Muscle of leg (tissue), 11 donors: ENCODE data around the gene MRFAP1L1. TPM values are rescaled to one million over a fixed set of nuclear protein-coding genes. Genes with fewer than 3 reads are reported as not detected.

Experiments
- DNase-seq: peaks from one replicate; pipeline ENCODE4 v3.0.0; 2013
- H3K27ac ChIP-seq: one replicate; pipeline ENCODE4 v1.5.1; 2013; ENCODE audit warnings: mild to moderate bottlenecking, low read length, control low read depth
- H3K27me3 ChIP-seq: one replicate; pipeline ENCODE4 v1.6.1; 2013; ENCODE audit warnings: low read length; ENCODE audit not compliant: control insufficient read depth, insufficient read depth
- H3K36me3 ChIP-seq: one replicate; pipeline ENCODE4 v1.6.1; 2013; ENCODE audit warnings: low read length; ENCODE audit not compliant: control insufficient read depth, insufficient read depth
- H3K4me1 ChIP-seq: one replicate; pipeline ENCODE4 v1.6.1; 2013; ENCODE audit warnings: low read length; ENCODE audit not compliant: control insufficient read depth, insufficient read depth
- H3K4me3 ChIP-seq: one replicate; pipeline ENCODE4 v1.5.1; 2013; ENCODE audit warnings: low read length, control low read depth
- H3K9me3 ChIP-seq: replicated peaks from 2 replicates; pipeline ENCODE4 v1.6.1; 2013; ENCODE audit warnings: low read depth, low read length; ENCODE audit not compliant: control insufficient read depth
- WGBS: methylation state at CpG from one replicate; pipeline ENCODE4 v1.1.5; 2013; ENCODE audit warnings: missing lambda C conversion rate; ENCODE audit not compliant: insufficient coverage; 5-methylcytosine and 5-hydroxymethylcytosine counted together
- polyA plus RNA-seq, 8 donors: library from polyadenylated mRNA; unstranded; fragments of 120-200 nt; gene quantifications; one replicate each; pipeline versions ENCODE4 v1.2.1 to v1.2.3, GENCODE V29; 2013; ENCODE audit warnings: inconsistent platforms in 1 of 8, low replicate concordance in 1 of 8; ENCODE audit not compliant: insufficient read length in 8 of 8, insufficient read depth in 1 of 8
- total RNA-seq: library from RNA; stranded (reverse); fragments of 120-200 nt; gene quantifications from one replicate; pipeline ENCODE4 v1.2.4, GENCODE V29; 2013

Gene MRFAP1L1
- total and polyA plus RNA-seq, 9 donors: 53.9 to 77.5 (median 57.0) TPM

DNA sequence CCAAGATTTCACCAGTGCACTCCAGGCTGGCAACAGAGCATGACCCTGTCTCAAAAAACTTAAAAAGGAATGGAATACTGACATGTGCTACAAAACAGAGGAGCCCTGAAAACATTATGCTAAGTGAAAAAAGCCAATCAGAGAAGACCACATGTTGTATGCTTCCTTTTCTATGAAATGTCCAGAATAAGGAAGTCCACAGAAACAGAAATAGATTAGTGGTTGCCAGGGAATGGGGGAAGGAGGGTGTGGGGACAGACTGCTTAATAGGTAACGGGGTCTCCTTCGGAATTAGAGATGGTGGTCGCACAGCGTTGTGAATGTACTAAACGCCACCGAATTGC lies 42.8 kb upstream of the MRFAP1L1 start:
- Histone ChIP-seq H3K9me3 (no peaks in the 10 kb centered on the region), H3K4me1 (peaks cover 27% of the 10 kb centered on the region), H3K27ac (no peak overlapping the region), H3K4me3 (no peak overlapping the region), H3K36me3 (no peaks in the 10 kb centered on the region), H3K27me3 (no peaks in the 10 kb centered on the region)
- peak; percentile 43 for DNase-seq
- 75% methylated on average over 5 of the region's 6 CpGs for WGBS

DNA sequence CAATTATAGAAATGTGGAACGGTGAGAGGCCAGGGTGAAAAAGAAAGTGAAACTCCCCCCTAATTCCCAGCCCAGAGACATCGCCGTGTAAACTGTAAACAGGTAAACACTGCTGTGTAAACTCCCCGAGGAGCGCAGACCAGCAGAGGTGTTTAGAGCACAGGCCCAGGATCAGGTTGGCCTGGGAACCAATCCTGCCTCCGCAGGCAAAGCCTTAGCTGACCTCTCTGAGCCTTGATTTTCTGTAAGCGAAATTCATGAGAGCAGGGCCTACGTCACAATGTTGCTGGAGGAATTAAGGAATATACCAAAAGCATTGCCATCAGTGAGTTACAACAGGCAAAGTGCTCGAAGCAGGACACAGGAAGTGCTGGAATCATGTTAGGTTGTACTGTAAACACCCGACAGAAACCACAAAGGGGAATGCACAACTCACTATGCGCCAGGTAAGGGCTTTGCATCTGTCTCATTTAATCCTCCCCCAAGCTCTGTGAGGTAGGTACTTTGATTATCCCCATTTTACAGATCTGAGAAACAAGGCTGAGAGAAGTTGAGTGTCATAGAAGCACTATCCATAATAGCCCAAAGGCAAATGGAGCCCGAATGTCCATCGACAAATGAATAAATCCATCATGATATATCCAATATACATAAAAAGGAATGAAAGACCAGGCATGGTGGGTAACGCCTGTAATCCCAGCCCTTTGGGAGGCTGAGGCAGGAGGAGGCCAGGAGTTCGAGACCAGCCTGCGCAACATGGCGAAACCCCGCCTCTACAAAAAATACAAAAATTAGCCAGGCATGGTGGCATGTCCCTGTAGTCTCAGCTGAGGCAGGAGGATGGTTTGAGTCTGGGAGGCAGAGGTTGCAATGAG lies 42.2 kb upstream of the MRFAP1L1 start:
- Histone ChIP-seq H3K4me1 (peaks cover 33% of the 10 kb centered on the region), H3K9me3 (no peaks in the 10 kb centered on the region), H3K36me3 (no peaks in the 10 kb centered on the region), H3K4me3 (no peak overlapping the region), H3K27me3 (no peaks in the 10 kb centered on the region), H3K27ac (no peak overlapping the region)
- DNase-seq: no peak
- WGBS: 47% methylated on average over 7 of the region's 18 CpGs

DNA sequence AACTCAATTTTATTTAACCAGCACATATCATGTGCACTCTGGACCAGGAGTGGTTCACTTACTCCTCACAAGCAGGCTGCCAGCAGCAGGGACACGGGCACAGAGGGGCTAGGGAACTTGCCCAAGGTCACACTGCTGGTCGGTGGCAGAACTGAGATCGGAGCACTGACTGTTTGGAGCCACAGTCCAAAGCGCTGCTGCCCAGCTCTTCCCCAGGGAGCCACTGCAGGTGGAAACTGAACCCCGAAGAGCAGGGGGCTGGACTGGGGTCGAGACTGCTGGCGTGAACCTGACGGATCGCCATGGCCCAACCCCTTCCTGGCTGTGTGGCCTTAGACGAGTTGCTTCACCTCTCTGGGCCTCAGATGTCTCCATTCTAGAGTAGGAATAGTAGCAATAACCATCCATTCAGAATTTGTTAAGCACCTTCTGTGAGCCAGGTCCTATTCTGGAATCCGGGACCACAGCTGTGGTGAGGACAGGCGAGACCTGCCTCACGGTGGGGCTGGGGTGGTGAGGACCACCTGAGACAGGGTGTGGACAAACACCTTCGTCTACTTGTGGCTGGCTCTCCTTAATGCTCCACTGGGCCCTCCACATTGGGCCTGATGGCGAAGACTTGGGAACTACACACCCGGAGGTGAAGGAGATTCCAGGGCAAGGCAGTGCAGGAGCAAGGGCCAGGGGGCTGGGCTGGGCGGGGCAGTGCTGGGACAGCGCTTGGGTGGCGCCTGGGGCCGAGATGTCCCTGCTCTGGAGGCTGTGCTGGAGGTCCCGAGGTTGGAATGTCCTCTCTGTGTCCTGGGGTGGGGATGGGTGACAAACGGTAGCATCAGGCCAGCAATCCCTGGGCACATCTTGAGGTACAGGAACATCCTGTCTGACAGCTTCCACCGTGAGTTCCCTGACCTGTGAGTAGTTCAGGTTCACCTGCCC lies 40.9 kb upstream of the MRFAP1L1 start:
- H3K4me3 ChIP-seq: no peak overlapping the region
- 72% methylated on average over 20 of the region's 23 CpGs for whole genome bisulfite sequencing
- H3K27ac ChIP-seq: no peak overlapping the region
- H3K9me3 ChIP-seq: no peaks in the 10 kb centered on the region
- H3K36me3 ChIP-seq: no peaks in the 10 kb centered on the region
- H3K4me1 ChIP-seq: peaks cover 38% of the 10 kb centered on the region
- no peaks in the 10 kb centered on the region for H3K27me3 ChIP-seq
- DNase-seq: no peak

DNA sequence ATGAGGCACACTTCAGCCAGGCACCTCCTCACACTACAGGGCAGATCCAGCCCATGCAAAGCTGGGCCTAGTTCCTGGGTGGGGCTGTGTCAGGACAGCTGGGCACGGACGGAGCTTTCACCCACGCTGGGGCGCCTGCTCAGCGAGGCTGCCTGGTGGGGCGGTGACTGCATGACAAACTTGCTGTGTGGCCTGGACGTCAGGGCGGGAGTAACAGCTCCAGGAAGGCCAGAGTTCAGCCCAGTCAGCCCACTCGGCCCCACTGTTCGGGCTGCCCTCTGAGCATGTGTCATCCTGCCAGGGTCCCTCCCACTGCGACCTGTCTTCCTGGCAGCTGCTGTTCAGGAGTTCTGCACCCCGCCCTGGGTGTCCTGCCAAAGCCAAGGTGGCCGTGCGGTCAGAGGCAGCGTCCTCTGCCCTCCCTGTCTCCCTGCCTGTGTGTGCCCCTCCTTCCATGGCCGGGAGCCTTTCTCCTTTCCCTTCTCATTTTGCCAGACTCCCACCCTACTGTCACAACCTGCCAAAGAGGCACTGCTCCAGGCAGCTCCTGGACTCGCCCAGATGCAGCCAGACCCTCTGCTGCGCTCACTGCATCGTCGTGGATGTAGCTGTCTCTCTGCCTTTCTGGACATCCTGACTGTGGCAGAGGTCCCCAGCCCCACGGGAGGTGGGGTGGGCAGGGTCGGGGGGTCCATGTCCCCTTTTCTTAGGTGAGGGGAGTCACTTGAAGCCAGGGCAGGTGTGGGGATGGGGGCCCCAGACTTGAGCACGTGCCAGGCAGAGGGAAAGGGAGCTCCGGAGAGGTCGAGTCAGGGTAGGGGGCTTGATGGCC lies 39.9 kb upstream of the MRFAP1L1 start:
- H3K27me3 ChIP-seq: no peaks in the 10 kb centered on the region
- H3K9me3 ChIP-seq: no peaks in the 10 kb centered on the region
- DNase-seq: peak; percentile 67
- peak overlapping the region; percentile 6 for H3K27ac ChIP-seq
- peaks cover 38% of the 10 kb centered on the region for H3K4me1 ChIP-seq
- no peak overlapping the region for H3K4me3 ChIP-seq
- WGBS: 23% methylated on average over 24 of the region's 25 CpGs
- no peaks in the 10 kb centered on the region for H3K36me3 ChIP-seq

DNA sequence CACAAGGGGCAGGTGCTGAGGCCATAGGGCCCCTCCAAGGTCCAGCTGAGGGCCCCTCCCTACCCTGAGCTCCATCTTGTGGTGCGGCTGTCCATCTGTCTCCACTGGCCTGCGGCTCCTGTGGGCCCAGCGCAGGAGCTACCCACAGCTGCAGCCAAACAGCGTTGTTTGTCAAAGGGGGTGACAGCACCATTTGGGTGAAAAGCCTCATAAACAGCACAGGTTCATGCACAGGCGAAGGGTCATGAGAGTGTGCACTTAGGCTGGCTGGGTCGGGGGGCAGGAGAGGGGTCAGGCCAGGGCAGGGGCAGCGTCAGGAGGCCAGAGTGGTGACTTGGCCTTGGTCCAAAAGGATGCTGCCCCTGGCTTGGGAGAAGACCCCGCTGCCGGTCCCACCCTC lies 38.6 kb upstream of the MRFAP1L1 start:
- DNase-seq: no peak
- Histone ChIP-seq H3K4me1 (peaks cover 38% of the 10 kb centered on the region), H3K4me3 (no peak overlapping the region), H3K27me3 (no peaks in the 10 kb centered on the region), H3K27ac (no peak overlapping the region), H3K36me3 (no peaks in the 10 kb centered on the region), H3K9me3 (no peaks in the 10 kb centered on the region)
- WGBS: 79% methylated on average over 7 of the region's 9 CpGs

DNA sequence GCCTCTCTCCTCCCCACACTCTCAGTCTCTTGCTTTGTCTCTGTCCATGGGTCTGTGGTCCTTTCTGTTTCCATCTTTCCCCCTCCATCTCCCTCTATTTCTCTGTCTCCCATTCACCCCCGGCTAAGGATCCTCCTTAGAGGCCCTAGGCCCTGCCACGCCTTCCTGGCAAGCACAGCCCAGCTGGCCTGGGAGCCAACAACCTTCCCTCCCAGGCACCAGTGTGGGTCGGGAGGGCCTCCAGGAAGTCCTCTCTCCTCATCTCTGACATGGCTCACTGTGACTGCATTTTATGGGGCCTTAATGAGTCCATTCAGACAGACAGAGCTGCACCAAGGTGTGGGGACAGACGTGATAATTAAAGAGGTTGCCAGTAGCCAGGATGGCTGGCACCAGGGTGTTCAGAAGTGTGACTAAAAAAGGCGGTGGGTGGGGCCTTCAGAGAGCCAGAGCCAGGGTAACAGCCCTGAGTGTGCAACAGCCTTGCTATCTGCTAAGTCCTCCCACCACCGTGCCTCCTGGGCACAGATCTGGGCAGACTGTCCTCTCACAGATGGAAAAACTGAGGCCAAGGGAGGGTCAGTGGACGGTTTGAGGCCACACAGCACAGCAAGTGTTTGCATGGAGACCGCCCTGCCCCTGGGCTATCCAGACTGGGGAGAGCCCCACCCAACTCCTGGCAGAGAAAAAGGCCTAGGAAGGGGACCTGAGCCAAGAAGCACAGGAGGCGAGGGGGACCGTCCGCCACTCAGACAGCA lies 37.8 kb upstream of the MRFAP1L1 start:
- H3K4me3 ChIP-seq: no peak overlapping the region
- H3K27ac ChIP-seq: no peak overlapping the region
- WGBS: 41% methylated on average over 11 of the region's 11 CpGs
- H3K4me1 ChIP-seq: peaks cover 38% of the 10 kb centered on the region
- no peaks in the 10 kb centered on the region for H3K36me3 ChIP-seq
- no peaks in the 10 kb centered on the region for H3K27me3 ChIP-seq
- H3K9me3 ChIP-seq: no peaks in the 10 kb centered on the region
- DNase-seq: peak; percentile 53

DNA sequence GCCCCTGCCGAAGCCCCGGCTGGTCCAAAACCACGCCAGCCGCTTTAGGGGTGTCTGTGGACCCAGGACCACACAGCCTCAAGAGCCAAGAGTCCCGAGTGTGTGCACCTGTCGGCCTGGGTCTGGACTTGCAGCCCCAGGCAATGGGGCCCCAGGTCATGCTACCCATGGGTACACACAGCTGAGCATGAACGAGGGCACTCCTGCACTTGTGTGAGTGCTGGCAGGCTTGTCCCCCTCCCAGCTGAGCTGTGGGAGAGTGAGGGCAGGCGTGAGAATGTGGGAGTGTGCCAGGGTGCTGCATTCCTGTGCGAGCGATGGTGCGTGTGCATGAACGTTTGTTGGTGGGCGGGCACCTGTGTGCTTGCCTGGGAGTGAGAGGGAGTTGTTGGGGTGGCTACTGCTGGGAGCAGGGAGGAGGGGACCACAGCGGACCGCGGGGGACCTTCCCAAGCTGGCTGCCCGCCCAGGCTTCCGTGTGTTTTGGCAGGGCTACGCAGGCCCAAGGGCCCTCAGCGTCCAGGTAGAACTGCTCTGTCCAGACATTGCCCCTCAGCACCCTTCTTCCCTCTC lies 37.1 kb upstream of the MRFAP1L1 start:
- no peak for DNase-seq

DNA sequence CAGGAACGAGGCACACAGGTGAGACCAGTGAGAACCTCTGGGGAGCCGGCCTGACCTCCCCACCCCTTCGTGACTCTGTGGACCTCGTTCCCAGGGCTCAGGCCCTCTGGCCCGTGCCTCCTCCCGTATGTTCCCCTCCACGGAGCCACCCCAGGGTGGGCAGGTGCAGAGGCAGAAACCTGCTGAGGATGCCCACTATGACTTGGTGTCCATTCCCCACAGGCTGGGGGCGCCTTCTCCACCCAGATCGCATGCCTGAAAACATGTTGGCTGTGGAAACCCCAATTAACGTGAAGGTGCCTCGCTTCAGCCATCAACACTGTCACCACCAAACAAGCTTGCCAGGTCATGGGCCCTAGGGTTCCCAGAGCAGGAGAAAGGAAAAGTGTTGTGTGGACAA lies 33.3 kb upstream of the MRFAP1L1 start:
- DNase-seq: no peak
- 63% methylated on average over 8 of the region's 11 CpGs for WGBS
- no peak overlapping the region for H3K27ac ChIP-seq
- H3K9me3 ChIP-seq: no peaks in the 10 kb centered on the region
- H3K4me3 ChIP-seq: no peak overlapping the region
- no peaks in the 10 kb centered on the region for H3K27me3 ChIP-seq
- H3K36me3 ChIP-seq: no peaks in the 10 kb centered on the region
- H3K4me1 ChIP-seq: peaks cover 16% of the 10 kb centered on the region

More for the DNA sequence above, 37.1 kb upstream of the MRFAP1L1 start:
- H3K4me3 ChIP-seq: no peak overlapping the region
- no peaks in the 10 kb centered on the region for H3K36me3 ChIP-seq
- H3K27ac ChIP-seq: no peak overlapping the region
- no peaks in the 10 kb centered on the region for H3K27me3 ChIP-seq
- H3K9me3 ChIP-seq: no peaks in the 10 kb centered on the region
- H3K4me1 ChIP-seq: peaks cover 38% of the 10 kb centered on the region
- 53% methylated on average over 16 of the region's 20 CpGs for WGBS

DNA sequence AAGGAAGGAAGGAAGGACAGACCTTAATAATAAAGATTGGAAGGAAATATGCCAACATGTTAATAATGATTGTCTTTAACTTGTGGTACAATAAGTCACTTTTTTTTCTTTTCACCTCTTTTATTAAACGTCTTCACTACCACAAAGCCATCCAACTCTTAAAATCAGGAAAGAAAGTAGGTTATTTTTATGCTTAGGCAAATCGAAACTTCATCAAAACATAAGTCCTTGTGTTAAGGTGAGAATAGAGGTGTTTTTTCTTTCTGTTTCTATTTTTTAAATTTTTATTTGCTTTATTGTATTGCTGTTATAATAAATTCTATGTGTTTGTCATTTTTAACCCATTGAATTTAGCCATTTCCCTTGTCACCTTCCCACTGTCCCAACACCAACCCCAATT lies 32.8 kb upstream of the MRFAP1L1 start:
- WGBS: no CpG with 5 or more reads among the region's 2 CpGs
- DNase-seq: no peak
- H3K4me3 ChIP-seq: no peak overlapping the region
- no peak overlapping the region for H3K27ac ChIP-seq
- peaks cover 12% of the 10 kb centered on the region for H3K4me1 ChIP-seq
- H3K9me3 ChIP-seq: no peaks in the 10 kb centered on the region
- H3K27me3 ChIP-seq: no peaks in the 10 kb centered on the region
- no peaks in the 10 kb centered on the region for H3K36me3 ChIP-seq
